Suprapubic skin (tissue), 3 donors: ENCODE measurements around the gene MAPKAPK2.

ENCODE experiments used
- POLR2A ChIP-seq, 2 donors: fragments of 450-650 bp; IDR thresholded peaks; one replicate each; pipeline ENCODE4 v1.6.1; 2017; ENCODE audit warnings: antibody characterized with exemption in 2 of 2, mild to moderate bottlenecking in 2 of 2, moderate library complexity in 2 of 2
- TF ChIP-seq, protein P1 (sequence below), 2 donors: fragments of 200-600 bp in 1 of 2; fragments of 450-650 bp in 1 of 2; sonication (generic) in 1 of 2; IDR thresholded peaks; one replicate each; pipeline ENCODE4 v1.5.1; 2016 to 2019; ENCODE audit warnings: antibody characterized with exemption in 2 of 2, mild to moderate bottlenecking in 1 of 2, moderate library complexity in 1 of 2

DNA sequence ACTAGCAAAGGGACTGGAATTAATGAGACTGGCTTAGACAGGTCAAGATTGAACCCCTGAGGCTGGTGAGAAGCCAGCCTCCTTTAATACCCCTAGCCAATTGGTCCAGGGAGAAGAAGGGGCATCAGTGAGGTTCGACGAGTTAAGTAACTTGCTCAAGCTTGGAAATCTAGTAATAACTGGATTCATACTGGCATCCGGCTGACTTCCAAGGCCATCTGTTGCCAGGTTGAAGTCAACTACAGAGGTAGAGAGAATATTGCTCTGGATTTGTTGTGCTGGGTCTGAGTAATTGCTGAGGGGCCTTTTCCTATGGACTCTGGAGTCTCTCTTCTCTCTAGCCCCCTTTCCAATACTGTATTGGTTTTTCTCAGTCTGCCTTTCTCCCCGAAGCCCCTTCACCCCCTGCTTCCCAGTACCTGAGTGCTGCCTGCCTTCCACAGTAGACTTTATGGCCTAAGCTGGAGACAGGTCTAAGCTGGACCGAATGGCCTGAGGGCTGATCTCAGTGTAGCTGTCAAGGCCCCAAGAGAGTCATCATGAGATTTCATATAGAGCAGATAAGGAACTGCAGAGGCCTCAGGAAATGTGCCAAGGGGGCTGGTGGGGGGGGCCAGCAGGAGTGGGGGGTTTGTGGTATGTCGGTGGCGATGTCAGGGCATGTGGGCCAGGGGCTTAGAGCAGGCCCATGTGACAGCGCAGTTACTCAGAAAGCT lies 43.4 kb downstream of the MAPKAPK2 start:
- no peak for TF ChIP-seq POLR2A (IDR thresholded peaks at IDR 0.05)
- TF ChIP-seq, protein P1, sequence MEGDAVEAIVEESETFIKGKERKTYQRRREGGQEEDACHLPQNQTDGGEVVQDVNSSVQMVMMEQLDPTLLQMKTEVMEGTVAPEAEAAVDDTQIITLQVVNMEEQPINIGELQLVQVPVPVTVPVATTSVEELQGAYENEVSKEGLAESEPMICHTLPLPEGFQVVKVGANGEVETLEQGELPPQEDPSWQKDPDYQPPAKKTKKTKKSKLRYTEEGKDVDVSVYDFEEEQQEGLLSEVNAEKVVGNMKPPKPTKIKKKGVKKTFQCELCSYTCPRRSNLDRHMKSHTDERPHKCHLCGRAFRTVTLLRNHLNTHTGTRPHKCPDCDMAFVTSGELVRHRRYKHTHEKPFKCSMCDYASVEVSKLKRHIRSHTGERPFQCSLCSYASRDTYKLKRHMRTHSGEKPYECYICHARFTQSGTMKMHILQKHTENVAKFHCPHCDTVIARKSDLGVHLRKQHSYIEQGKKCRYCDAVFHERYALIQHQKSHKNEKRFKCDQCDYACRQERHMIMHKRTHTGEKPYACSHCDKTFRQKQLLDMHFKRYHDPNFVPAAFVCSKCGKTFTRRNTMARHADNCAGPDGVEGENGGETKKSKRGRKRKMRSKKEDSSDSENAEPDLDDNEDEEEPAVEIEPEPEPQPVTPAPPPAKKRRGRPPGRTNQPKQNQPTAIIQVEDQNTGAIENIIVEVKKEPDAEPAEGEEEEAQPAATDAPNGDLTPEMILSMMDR (IDR thresholded peaks at IDR 0.05) = no peak
